HG03439 (cell line): ENCODE data around the gene PSME1.

Experiments
- ATAC-seq: cut with Tn5 transposase; IDR thresholded peaks from one replicate; pipeline ENCODE4 v1.9.1; 2021; ENCODE audit warnings: mild to moderate bottlenecking, moderate library complexity; ENCODE audit not compliant: unreplicated experiment

Gene PSME1

DNA sequence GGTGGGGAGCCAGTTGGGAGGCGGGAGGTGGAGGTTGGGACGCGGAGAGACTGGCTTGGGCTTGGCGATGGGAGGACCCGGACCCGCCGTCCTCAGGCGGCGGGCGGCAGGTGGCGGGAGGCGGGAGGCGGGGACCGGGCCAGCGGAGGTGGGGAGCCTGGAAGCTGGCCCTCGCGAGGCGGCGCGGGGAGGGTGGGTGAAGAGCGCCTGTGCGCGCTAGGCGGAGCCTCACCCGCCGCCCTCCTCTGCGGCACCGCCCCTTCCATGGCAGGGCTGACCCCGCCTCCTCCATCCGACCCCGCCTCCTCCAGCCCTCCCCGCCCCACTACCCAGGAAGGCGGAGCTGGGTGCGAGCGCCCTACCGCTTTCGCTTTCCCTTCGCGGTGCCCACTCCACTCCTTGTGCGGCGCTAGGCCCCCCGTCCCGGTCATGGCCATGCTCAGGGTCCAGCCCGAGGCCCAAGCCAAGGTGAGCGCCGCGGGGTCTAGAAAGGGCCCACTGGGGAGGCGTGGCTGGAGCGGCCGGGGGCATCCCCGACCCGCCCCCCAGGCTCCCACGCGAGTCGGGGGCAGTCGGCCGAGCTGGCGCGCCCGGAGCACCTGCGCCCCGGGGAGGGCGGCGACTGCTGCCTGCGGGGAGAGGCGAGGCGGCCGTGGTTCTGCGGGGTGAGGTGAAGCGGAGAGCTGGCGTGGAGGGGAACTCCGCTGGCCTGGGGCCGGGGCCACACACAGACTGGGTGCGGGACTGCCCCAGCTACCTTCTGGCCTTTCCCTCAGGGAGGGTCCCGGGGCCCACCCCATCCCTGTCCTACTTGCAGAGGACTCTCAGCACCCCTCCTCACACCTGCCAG lies at the start of gene PSME1:
Gene PSME1 (plus strand): TSS at position 361 of the 850 bp plus-strand sequence. CDS start 69 bp downstream, at position 430.
- peak; percentile 79 for ATAC-seq

GRCh38 chr14:24087004-24087403 lies 49.0 kb upstream of the PSME1 start:
- no peak for ATAC-seq

DNA sequence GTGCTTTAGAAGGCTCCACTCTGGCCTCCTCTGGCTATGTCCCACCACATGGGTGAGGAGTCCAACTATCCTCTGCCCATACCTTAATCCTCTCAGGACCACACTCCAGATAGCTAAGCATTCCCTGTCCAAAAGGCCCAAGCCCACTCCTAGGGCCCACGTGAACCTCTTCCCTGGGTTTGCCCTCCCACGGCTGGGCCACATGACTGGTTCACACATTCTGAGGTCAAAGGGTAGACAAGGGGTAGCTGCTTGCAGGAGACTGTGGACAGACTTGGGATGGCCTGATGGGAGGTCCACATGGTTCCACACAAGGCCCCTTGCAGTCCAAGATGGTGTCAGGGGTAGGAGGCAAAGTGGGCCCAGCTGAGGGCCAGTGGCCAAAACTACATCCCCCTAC lies 47.9 kb upstream of the PSME1 start:
- no peak for ATAC-seq

DNA sequence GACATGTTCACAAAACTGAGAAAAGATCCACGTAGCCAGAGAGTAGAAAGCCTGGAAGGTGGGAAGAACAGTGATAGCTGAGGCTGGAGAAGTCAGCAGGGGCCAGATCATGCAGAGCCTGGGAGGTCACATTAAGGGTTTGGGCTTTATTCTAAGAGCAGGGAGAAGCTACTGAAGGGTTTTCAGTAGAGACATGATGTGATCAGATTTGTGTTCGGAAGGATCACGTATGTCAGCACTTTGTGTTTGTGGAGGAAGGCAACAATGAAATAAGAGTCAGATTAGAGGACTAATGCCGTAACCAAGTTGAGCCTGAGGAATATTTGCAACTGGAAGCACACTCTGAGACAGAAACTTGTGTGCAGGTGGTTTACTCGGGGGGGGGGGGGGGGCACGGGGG lies 46.1 kb upstream of the PSME1 start:
- ATAC-seq = no peak

DNA sequence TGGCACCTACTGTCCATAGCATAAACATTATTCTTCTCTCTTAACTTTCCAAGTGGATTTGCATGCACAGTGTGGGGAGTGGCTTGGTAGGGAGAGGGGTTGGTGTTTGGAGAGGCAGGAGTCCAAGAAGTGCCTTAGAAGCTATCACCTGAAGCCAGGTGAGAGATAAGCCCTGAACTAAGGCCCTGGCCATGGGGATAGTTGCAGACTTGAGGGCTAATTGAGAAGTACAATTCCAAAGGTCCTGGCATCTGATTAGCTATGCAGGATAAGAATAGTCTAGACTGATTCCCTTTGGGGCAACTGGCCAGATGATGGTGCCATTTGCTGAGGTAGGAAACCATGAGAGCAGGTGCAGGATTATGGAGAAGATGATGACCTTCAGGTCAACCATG lies 43.9 kb upstream of the PSME1 start:
- no peak for ATAC-seq

DNA sequence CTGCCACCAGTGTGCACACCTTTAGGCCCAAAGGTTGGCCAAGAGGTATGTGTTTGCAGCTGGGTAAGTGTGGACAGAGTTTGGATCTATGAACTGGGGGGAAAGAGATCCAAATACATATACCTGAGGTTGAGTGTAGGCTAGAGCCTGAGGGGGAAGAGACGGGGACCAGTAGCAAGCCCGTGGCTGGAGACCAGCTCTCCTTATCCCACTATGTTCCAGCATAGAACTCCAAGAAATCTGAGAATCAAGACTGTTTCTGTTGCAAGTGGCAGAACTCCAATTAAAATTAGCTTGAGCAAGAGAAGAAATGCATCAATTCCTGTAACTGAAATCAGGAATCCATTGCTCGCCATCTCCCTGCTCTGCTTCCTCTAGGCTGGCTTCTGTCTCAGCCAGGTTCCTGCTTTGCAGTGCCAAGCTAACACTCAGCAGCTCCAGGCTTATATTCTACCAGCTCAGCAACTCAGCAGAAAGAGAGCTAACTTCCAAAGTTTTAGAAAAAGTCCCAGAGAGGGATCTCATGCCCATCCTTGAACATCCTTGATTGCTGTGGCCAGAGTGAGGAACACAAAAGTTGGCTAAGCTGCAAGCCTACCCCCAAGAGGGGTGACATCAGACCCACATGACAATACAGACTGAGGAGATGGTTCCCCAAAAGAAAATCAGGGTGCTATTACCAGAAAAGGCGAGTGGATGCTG lies 43.3 kb upstream of the PSME1 start:
- no peak for ATAC-seq

- ATAC-seq = no peak
Measured at GRCh38 chr14:24093207-24093900, 42.6 kb upstream of the PSME1 start.

DNA sequence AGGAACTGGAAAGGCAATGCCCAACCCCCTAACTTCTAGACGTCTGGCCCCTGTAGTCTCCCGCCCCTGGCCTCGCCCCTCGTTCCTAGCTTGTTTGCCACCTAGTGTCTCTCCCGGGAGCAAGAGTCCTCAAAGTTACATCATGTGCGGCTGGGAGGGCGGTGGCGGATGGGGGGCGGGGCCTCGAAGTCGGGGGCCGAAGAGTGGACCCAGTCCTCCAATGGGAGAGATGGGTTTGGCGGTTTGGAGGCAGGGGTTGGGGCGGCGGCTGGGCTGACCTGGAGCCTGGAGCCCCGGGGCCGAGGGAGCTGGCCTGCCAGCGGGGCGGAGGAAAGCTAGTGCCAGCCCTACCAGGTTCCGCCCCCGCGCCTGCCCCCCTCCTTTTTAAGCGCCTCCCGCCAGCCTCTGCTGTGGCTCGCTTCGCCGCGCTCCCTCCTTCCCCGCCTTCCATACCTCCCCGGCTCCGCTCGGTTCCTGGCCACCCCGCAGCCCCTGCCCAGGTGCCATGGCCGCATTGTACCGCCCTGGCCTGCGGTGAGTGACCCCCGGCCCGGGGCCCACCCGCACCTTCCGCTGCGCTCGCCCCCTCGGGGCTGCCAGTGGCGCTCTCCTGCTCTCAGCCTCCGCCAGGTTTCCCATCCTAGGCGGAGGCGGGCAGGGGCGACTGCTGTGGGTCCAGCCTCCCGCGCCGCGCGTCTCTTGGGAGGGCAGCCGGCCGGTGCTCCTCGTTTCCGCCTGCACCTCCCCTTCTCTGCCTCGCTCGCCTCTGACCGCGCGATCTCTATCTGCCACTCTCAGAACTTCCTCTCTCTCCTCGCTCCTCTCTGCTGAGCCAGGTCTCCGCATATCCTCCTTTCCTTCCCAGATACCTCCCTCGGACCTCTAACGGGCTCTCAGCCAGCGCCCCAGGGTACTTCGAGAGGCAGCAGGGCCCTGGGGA lies 41.8 kb upstream of the PSME1 start, which contains the start of gene PCK2:
Gene PCK2 (plus strand): TSS at position 411 of the 940 bp plus-strand sequence. CDS start 95 bp downstream, at position 506.
- peak; percentile 53 for ATAC-seq

- ATAC-seq = no peak
Measured at GRCh38 chr14:24094841-24095270, 41.1 kb upstream of the PSME1 start.

GRCh38 chr14:24095271-24096068 lies 40.5 kb upstream of the PSME1 start:
- peak; percentile 61 for ATAC-seq

DNA sequence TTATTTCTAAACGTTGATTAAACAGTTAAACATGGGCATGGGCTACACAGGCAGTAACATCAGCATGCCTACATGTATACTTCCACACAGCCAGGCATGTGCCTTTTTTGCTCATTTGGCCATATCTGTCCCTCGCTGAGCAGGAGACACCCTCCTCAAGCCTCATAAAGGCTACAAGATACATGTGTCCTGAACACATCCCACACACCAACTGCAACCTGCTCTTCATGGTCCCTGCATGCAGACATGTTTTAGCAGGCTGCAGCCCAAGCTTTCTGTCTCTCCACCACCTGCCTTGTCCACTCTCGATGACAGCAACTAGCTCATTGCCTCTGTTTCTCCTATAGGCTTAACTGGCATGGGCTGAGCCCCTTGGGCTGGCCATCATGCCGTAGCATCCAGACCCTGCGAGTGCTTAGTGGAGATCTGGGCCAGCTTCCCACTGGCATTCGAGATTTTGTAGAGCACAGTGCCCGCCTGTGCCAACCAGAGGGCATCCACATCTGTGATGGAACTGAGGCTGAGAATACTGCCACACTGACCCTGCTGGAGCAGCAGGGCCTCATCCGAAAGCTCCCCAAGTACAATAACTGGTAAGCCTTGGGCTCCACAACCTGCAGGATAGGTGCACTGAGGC lies 39.3 kb upstream of the PSME1 start:
- no peak for ATAC-seq

DNA sequence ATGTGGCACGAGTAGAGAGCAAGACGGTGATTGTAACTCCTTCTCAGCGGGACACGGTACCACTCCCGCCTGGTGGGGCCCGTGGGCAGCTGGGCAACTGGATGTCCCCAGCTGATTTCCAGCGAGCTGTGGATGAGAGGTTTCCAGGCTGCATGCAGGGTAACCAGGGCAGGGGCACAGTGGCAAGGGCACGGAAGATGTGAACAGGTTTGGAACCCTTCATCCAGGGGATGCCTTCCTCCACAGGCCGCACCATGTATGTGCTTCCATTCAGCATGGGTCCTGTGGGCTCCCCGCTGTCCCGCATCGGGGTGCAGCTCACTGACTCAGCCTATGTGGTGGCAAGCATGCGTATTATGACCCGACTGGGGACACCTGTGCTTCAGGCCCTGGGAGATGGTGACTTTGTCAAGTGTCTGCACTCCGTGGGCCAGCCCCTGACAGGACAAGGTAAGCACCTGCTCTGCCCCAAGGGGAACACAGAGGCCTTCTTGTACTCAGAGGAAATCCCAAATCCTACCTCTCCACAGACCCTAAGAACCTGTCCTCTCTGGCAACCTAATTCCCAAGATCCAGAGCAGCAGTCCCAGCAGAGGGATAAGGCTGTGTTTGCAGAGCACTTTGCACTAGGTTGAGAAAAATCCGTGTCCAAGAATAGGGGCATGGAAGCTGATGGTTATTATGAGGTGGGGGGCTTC lies 37.6 kb upstream of the PSME1 start:
- ATAC-seq = no peak

DNA sequence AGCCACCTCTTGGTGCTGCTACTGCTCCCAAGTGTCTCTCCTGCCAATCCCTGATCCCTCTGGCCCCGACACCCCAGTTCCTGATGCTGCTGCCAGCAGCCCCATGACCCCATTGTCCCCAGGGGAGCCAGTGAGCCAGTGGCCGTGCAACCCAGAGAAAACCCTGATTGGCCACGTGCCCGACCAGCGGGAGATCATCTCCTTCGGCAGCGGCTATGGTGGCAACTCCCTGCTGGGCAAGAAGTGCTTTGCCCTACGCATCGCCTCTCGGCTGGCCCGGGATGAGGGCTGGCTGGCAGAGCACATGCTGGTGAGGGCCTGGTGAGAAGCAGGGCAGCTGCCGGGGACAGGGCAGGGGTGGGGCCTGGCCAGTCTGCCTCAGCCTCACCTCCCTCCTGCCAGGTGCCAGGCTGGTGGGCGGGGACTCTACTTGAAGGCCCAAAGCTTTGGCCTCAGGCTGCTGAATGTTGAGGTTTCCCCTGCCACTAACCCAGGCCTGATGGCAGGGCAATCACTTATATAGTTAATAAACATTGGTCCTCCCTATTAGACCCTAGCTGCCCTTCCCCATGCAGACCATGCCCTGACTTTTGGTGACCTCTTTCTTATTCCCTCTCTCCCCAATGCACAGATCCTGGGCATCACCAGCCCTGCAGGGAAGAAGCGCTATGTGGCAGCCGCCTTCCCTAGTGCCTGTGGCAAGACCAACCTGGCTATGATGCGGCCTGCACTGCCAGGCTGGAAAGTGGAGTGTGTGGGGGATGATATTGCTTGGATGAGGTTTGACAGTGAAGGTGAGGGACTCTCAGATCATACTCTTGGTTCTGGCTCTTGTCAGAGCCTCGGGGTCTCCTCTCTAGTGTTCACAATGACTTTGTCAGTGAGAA lies 36.8 kb upstream of the PSME1 start:
- ATAC-seq = no peak

DNA sequence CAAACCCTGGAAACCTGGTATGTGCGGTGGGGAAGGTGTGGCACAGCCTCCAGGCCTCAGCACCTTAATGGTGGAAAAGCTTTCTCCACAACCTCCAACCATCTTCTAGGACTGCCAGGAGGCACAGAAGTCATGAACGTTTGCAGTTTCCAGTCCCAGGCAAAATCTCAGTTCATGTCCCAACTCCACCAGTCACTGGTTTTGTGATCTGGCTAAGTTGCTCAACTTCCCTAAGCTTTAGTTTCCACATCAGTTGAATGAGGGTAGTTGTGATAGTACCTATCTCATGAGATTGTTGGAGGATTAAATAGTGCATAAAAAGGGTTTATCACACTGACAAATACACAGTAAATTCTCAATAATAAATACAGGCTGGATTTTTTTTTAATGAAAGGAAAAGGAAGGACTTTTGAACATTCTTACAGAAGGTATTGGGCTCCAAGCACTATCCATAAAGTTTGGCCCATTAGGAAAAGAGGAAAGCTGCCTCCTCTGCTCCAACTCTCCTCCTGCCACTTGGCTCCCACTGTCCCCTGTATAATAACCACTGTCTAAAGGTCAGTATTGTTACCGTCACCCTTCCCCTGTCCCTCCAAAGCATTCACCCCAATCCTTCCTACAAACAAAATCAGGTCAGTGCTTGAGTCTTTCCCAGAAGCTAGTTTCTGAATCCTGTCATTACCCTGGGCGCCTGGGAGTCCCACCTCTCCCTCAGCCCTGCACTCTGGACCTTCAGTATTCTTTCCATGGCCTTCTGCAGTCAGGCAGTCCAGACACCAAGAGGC lies 35.6 kb upstream of the PSME1 start:
- ATAC-seq = no peak

- ATAC-seq = no peak
Measured at GRCh38 chr14:24100982-24101494, 35.0 kb upstream of the PSME1 start.

GRCh38 chr14:24102357-24103048 lies 33.5 kb upstream of the PSME1 start:
- ATAC-seq = no peak
